Measurements from ENCODE around the gene PLEKHA8. TPM values are rescaled to one million over a fixed set of nuclear protein-coding genes. Genes with fewer than 3 reads are reported as not detected.

The PLEKHA8 gene
- total RNA-seq, 1 donor from 2014 or later = 19.5 TPM

- no peaks in the 10 kb centered on the region for H3K9me3 Mint-ChIP-seq (ENCODE audit: unreplicated experiment)
- no peaks in the 10 kb centered on the region for H3K27me3 Mint-ChIP-seq (ENCODE audit: unreplicated experiment)
- H3K4me3 Mint-ChIP-seq (ENCODE audit: unreplicated experiment) = no peak overlapping the region
- no peak for DNase-seq (ENCODE audit: extremely low spot score, unreplicated experiment)
- peaks cover 33% of the 10 kb centered on the region for H3K36me3 Mint-ChIP-seq (ENCODE audit: unreplicated experiment)
- H3K27ac Mint-ChIP-seq (ENCODE audit: unreplicated experiment) = no peak overlapping the region
- peaks cover 5% of the 10 kb centered on the region for H3K4me1 Mint-ChIP-seq (ENCODE audit: unreplicated experiment)
- no peak for TF ChIP-seq CTCF (IDR thresholded peaks at IDR 0.05)
Observed at GRCh38 chr7:30046127-30046770, 18.0 kb downstream of the PLEKHA8 start.

- peaks cover 38% of the 10 kb centered on the region for H3K36me3 Mint-ChIP-seq (ENCODE audit: unreplicated experiment)
- H3K27me3 Mint-ChIP-seq (ENCODE audit: unreplicated experiment) = no peaks in the 10 kb centered on the region
- TF ChIP-seq CTCF (IDR thresholded peaks at IDR 0.05) = no peak
- no peaks in the 10 kb centered on the region for H3K9me3 Mint-ChIP-seq (ENCODE audit: unreplicated experiment)
- H3K4me3 Mint-ChIP-seq (ENCODE audit: unreplicated experiment) = no peak overlapping the region
- H3K27ac Mint-ChIP-seq (ENCODE audit: unreplicated experiment) = no peak overlapping the region
- DNase-seq (ENCODE audit: extremely low spot score, unreplicated experiment) = no peak
- no peaks in the 10 kb centered on the region for H3K4me1 Mint-ChIP-seq (ENCODE audit: unreplicated experiment)
Observed at GRCh38 chr7:30047124-30047523, 18.9 kb downstream of the PLEKHA8 start.

GRCh38 chr7:30048582-30048981 lies 20.4 kb downstream of the PLEKHA8 start:
- no peak for TF ChIP-seq CTCF (IDR thresholded peaks at IDR 0.05)
- Mint-ChIP-seq H3K9me3 (ENCODE audit: unreplicated experiment) (no peaks in the 10 kb centered on the region), H3K4me1 (ENCODE audit: unreplicated experiment) (no peaks in the 10 kb centered on the region)

GRCh38 chr7:30049173-30049572 lies 21.0 kb downstream of the PLEKHA8 start:
- no peak for DNase-seq (ENCODE audit: extremely low spot score, unreplicated experiment)
- no peaks in the 10 kb centered on the region for H3K27me3 Mint-ChIP-seq (ENCODE audit: unreplicated experiment)
- H3K36me3 Mint-ChIP-seq (ENCODE audit: unreplicated experiment) = peaks cover 55% of the 10 kb centered on the region
- TF ChIP-seq CTCF (IDR thresholded peaks at IDR 0.05) = no peak
- no peaks in the 10 kb centered on the region for H3K4me1 Mint-ChIP-seq (ENCODE audit: unreplicated experiment)
- H3K9me3 Mint-ChIP-seq (ENCODE audit: unreplicated experiment) = no peaks in the 10 kb centered on the region
- no peak overlapping the region for H3K4me3 Mint-ChIP-seq (ENCODE audit: unreplicated experiment)
- H3K27ac Mint-ChIP-seq (ENCODE audit: unreplicated experiment) = no peak overlapping the region

More at GRCh38 chr7:30048582-30048981, 20.4 kb downstream of the PLEKHA8 start:
- no peaks in the 10 kb centered on the region for H3K27me3 Mint-ChIP-seq (ENCODE audit: unreplicated experiment)
- H3K27ac Mint-ChIP-seq (ENCODE audit: unreplicated experiment) = no peak overlapping the region
- H3K4me3 Mint-ChIP-seq (ENCODE audit: unreplicated experiment) = no peak overlapping the region
- DNase-seq (ENCODE audit: extremely low spot score, unreplicated experiment) = no peak
- H3K36me3 Mint-ChIP-seq (ENCODE audit: unreplicated experiment) = peaks cover 53% of the 10 kb centered on the region

GRCh38 chr7:30053068-30053467 lies 24.9 kb downstream of the PLEKHA8 start:
- Mint-ChIP-seq H3K36me3 (ENCODE audit: unreplicated experiment) (peaks cover 50% of the 10 kb centered on the region), H3K27me3 (ENCODE audit: unreplicated experiment) (no peaks in the 10 kb centered on the region), H3K4me1 (ENCODE audit: unreplicated experiment) (no peaks in the 10 kb centered on the region), H3K4me3 (ENCODE audit: unreplicated experiment) (no peak overlapping the region), H3K27ac (ENCODE audit: unreplicated experiment) (no peak overlapping the region), H3K9me3 (ENCODE audit: unreplicated experiment) (peaks cover 4% of the 10 kb centered on the region)
- TF ChIP-seq CTCF (IDR thresholded peaks at IDR 0.05) = no peak
- DNase-seq (ENCODE audit: extremely low spot score, unreplicated experiment) = no peak

Measured in osteocyte (in vitro differentiated cells).